Keratinocyte (primary cell): Measurements from ENCODE around the gene MAPK7. TPM values are rescaled to one million over a fixed set of nuclear protein-coding genes. Genes with fewer than 3 reads are reported as not detected.

ENCODE experiments used
- DNase-seq: peaks from one replicate; pipeline ENCODE4 v3.0.0-alpha.2; 2011; ENCODE audit warnings: low read depth, missing footprints, low spot score
- FAIRE-seq: peaks from 2 replicates; lab custom pipeline; 2011; peaks lifted over from hg19 to GRCh38; lab: Jason Lieb, UNC
- H2AFZ ChIP-seq: 2 replicates; pipeline ENCODE4 v1.6.0; 2012; ENCODE audit warnings: low read length, control low read depth, inconsistent platforms; ENCODE audit not compliant: control insufficient read depth
- H3K27ac ChIP-seq: 2 replicates; pipeline ENCODE4 v1.5.1; 2011; ENCODE audit warnings: low read length; ENCODE audit not compliant: control insufficient read depth, insufficient read depth
- H3K27me3 ChIP-seq: 3 replicates; pipeline ENCODE4 v1.6.0; 2011; ENCODE audit warnings: low read length; ENCODE audit not compliant: control insufficient read depth, insufficient read depth; ENCODE audit errors: extremely low read depth
- H3K36me3 ChIP-seq, 2 experiments: 2 replicates in 1 of 2; 3 replicates in 1 of 2; pipeline ENCODE4 v1.5.1; 2011; ENCODE audit warnings: low read length in 2 of 2, mild to moderate bottlenecking in 1 of 2; ENCODE audit not compliant: control insufficient read depth in 2 of 2, insufficient read depth in 2 of 2; ENCODE audit errors: extremely low read depth in 1 of 2
- H3K4me1 ChIP-seq: 3 replicates; pipeline ENCODE4 v1.5.1; 2011; ENCODE audit warnings: low read length; ENCODE audit not compliant: control insufficient read depth, insufficient read depth; ENCODE audit errors: extremely low read depth
- H3K4me2 ChIP-seq: 3 replicates; pipeline ENCODE4 v1.6.0; 2011; ENCODE audit warnings: low read depth, low read length; ENCODE audit not compliant: control insufficient read depth, insufficient read depth; ENCODE audit errors: extremely low read depth
- H3K4me3 ChIP-seq, 3 experiments: fragments of 200-600 bp in 1 of 3; sonication (generic) in 1 of 3; 2 replicates in 2 of 3; 3 replicates in 1 of 3; pipeline ENCODE4 v1.5.1; 2011 to 2016; ENCODE audit warnings: low read length in 3 of 3, mild to moderate bottlenecking in 3 of 3, control low read depth in 2 of 3, inconsistent platforms in 1 of 3, low read depth in 1 of 3, mixed read lengths in 1 of 3, mixed run types in 1 of 3, moderate library complexity in 1 of 3; ENCODE audit not compliant: control insufficient read depth in 2 of 3, insufficient read depth in 2 of 3; ENCODE audit errors: extremely low read depth in 1 of 3
- H3K79me2 ChIP-seq: 2 replicates; pipeline ENCODE4 v1.6.0; 2012; ENCODE audit warnings: low read length; ENCODE audit not compliant: control insufficient read depth, insufficient read depth
- H3K9ac ChIP-seq: 3 replicates; pipeline ENCODE4 v1.6.0; 2011; ENCODE audit warnings: low read length; ENCODE audit not compliant: control insufficient read depth, insufficient read depth; ENCODE audit errors: extremely low read depth
- H3K9me1 ChIP-seq: 3 replicates; pipeline ENCODE4 v1.6.0; 2011; ENCODE audit warnings: low read length; ENCODE audit not compliant: control insufficient read depth, insufficient read depth; ENCODE audit errors: extremely low read depth
- H3K9me3 ChIP-seq: 2 replicates; pipeline ENCODE4 v1.5.1; 2012; ENCODE audit warnings: low read depth, low read length; ENCODE audit not compliant: control insufficient read depth
- H4K20me1 ChIP-seq: 3 replicates; pipeline ENCODE4 v1.6.0; 2011; ENCODE audit warnings: low read length; ENCODE audit not compliant: control insufficient read depth, insufficient read depth; ENCODE audit errors: extremely low read depth
- CTCF ChIP-seq, 3 experiments: IDR thresholded peaks in 1 of 3; conservative IDR thresholded peaks in 1 of 3; optimal IDR thresholded peaks in 1 of 3; 2 replicates in 2 of 3; 3 replicates in 1 of 3; pipeline versions ENCODE3 to v1.5.1; 2011; ENCODE audit warnings: low read length in 3 of 3, mild to moderate bottlenecking in 3 of 3, moderate library complexity in 2 of 3, control low read depth in 1 of 3, inconsistent platforms in 1 of 3; ENCODE audit not compliant: insufficient read depth in 2 of 3; ENCODE audit errors: extremely low read depth in 1 of 3
- EZH2 ChIP-seq: IDR thresholded peaks from one replicate; pipeline ENCODE4 v1.6.1; 2012; ENCODE audit warnings: inconsistent platforms, mild to moderate bottlenecking, low read length, moderate library complexity
- dilution Hi-C: fragments of 300-500 bp; cut with MboI; formaldehyde crosslinking; loops from one replicate; pipeline ENCODE4 v1.7.0; 2020; ENCODE audit warnings: low sequenced_read_pairs; ENCODE audit not compliant: extremely low pct_ligation_motif_present
- polyA plus RNA-seq, 5 experiments: library from polyadenylated mRNA; depleted of rRNA in 3 of 5; stranded (reverse) in 3 of 5; stranded (forward) in 1 of 5; unstranded in 1 of 5; fragments of >200 nt; gene quantifications; 1 replicate in 1 of 5; 2 replicates in 3 of 5; 3 replicates in 1 of 5; pipeline versions ENCODE4 v1.2.1 to v1.2.3, GENCODE V29; 2011 to 2012; ENCODE audit warnings: missing spikeins in 2 of 5, low read depth in 1 of 5, low replicate concordance in 1 of 5

Gene MAPK7
- polyA plus RNA-seq, 1 donor (not counting 4 experiments of a cell fraction or from before 2014, with no cell fraction given) = 4.3 TPM

GRCh38 chr17:19374136-19374535 is 4.2 kb upstream of the MAPK7 start:
- H3K9me3 ChIP-seq = no peaks in the 10 kb centered on the region
- no peaks in the 10 kb centered on the region for H3K36me3 ChIP-seq
- FAIRE-seq (no peak), DNase-seq (no peak)
- no peaks in the 10 kb centered on the region for H3K9me1 ChIP-seq
- peaks cover 4% of the 10 kb centered on the region for H3K4me1 ChIP-seq
- no peak overlapping the region for H3K4me3 ChIP-seq
- H3K79me2 ChIP-seq = peaks cover 6% of the 10 kb centered on the region
- no peak overlapping the region for H3K9ac ChIP-seq
- dilution Hi-C loops = loop anchor here (25.0 kb wide), 1 partner anchor 288 kb away; no protein-coding TSS in a partner anchor
- H3K27me3 ChIP-seq = no peaks in the 10 kb centered on the region
- no peak overlapping the region for H2AFZ ChIP-seq
- no peaks in the 10 kb centered on the region for H4K20me1 ChIP-seq
- no peak overlapping the region for H3K4me2 ChIP-seq
- TF ChIP-seq EZH2 (no peak), CTCF (optimal IDR thresholded peaks at IDR 0.05 in 1 of 3, IDR thresholded peaks at IDR 0.05 in 1 of 3, conservative IDR thresholded peaks at IDR 0.05 in 1 of 3; ENCODE audit: extremely low read depth in 1 of 3, insufficient read depth in 2 of 3, low read length in 3 of 3) (no peak)
- no peak overlapping the region for H3K27ac ChIP-seq

GRCh38 chr17:19375732-19376131 is 2.6 kb upstream of the MAPK7 start:
- Histone ChIP-seq H4K20me1 (no peaks in the 10 kb centered on the region), H3K4me2 (no peak overlapping the region), H3K4me1 (peaks cover 11% of the 10 kb centered on the region), H3K9me3 (no peaks in the 10 kb centered on the region), H3K4me3 (no peak overlapping the region), H2AFZ (no peak overlapping the region), H3K79me2 (peaks cover 18% of the 10 kb centered on the region), H3K9me1 (peaks cover 3% of the 10 kb centered on the region), H3K27ac (no peak overlapping the region), H3K27me3 (no peaks in the 10 kb centered on the region), H3K36me3 (peaks cover 9 to 15% of the 10 kb centered on the region in 2 experiments), H3K9ac (no peak overlapping the region)
- TF ChIP-seq CTCF (optimal IDR thresholded peaks at IDR 0.05 in 1 of 3, IDR thresholded peaks at IDR 0.05 in 1 of 3, conservative IDR thresholded peaks at IDR 0.05 in 1 of 3; ENCODE audit: extremely low read depth in 1 of 3, insufficient read depth in 2 of 3, low read length in 3 of 3) (no peak), EZH2 (no peak)
- DNase-seq (no peak), FAIRE-seq (no peak)
- dilution Hi-C loops = no loop called here
